Endothelial cell of umbilical vein (primary cell): ENCODE measurements around the gene OTUD5. TPM values are rescaled to one million over a fixed set of nuclear protein-coding genes. Genes with fewer than 3 reads are reported as not detected.

Experiments
- BruUV-seq: library from RNA; stranded (reverse); fragments of 400-500 nt; replicated peaks from 2 replicates; lab custom pipeline; 2021; lab: Mats Ljungman, UMichigan
- CTCF ChIA-PET: fragments of 300-600, 350-600 bp; sonication (Branson Sonifier 250); formaldehyde crosslinking; loops from one replicate; lab custom pipeline; 2021; ENCODE audit warnings: antibody characterized with exemption, inconsistent platforms; lab: Charles Lee
- POLR2A ChIA-PET: fragments of 300-600, 350-600 bp; sonication (Branson Sonifier 250); formaldehyde crosslinking; loops from one replicate; lab custom pipeline; 2021; ENCODE audit warnings: antibody characterized with exemption, inconsistent platforms; lab: Charles Lee
- DNase-seq: peaks from one replicate; pipeline ENCODE4 v3.0.0-alpha.2; 2011; ENCODE audit warnings: low read depth, low spot score
- FAIRE-seq: peaks from 2 replicates; lab custom pipeline; 2011; peaks lifted over from hg19 to GRCh38; lab: Jason Lieb, UNC
- H2AFZ ChIP-seq: 2 replicates; pipeline ENCODE4 v1.6.0; 2012; ENCODE audit warnings: low read depth, low read length, control low read depth, inconsistent platforms
- H3K27ac ChIP-seq: 2 replicates; pipeline ENCODE4 v1.5.1; 2011; ENCODE audit warnings: low read depth, mild to moderate bottlenecking, control low read depth, low read length, moderate library complexity; ENCODE audit not compliant: insufficient read depth
- H3K27me3 ChIP-seq, 2 experiments: 2 replicates each; pipeline versions ENCODE4 v1.6.0 to v1.6.1; 2011; ENCODE audit warnings: low read length in 2 of 2, mixed read lengths in 1 of 2; ENCODE audit not compliant: control insufficient read depth in 2 of 2, insufficient read depth in 2 of 2
- H3K36me3 ChIP-seq, 2 experiments: 2 replicates in 1 of 2; 3 replicates in 1 of 2; pipeline ENCODE4 v1.5.1; 2011; ENCODE audit warnings: low read length in 2 of 2, mild to moderate bottlenecking in 1 of 2, moderate library complexity in 1 of 2; ENCODE audit not compliant: control insufficient read depth in 2 of 2, insufficient read depth in 2 of 2; ENCODE audit errors: extremely low read depth in 1 of 2
- H3K4me1 ChIP-seq: 3 replicates; pipeline ENCODE4 v1.5.1; 2011; ENCODE audit warnings: mild to moderate bottlenecking, low read length; ENCODE audit not compliant: control insufficient read depth, insufficient read depth; ENCODE audit errors: extremely low read depth
- H3K4me2 ChIP-seq: 2 replicates; pipeline ENCODE4 v1.6.1; 2011; ENCODE audit warnings: low read length, control low read depth, mixed read lengths; ENCODE audit not compliant: insufficient read depth
- H3K4me3 ChIP-seq, 3 experiments: fragments of 200-600 bp in 1 of 3; sonication (generic), shearing (Covaris generic) in 1 of 3; replicated peaks in 1 of 3; 2 replicates each; pipeline ENCODE4 v1.5.1; 2011 to 2016; ENCODE audit warnings: control low read depth in 3 of 3, low read length in 3 of 3, mild to moderate bottlenecking in 2 of 3, inconsistent platforms in 1 of 3, low read depth in 1 of 3, moderate library complexity in 1 of 3; ENCODE audit not compliant: insufficient read depth in 1 of 3
- H3K79me2 ChIP-seq: 2 replicates; pipeline ENCODE4 v1.6.0; 2012; ENCODE audit warnings: low read length, inconsistent platforms; ENCODE audit not compliant: control insufficient read depth, insufficient read depth
- H3K9ac ChIP-seq: replicated peaks from 2 replicates; pipeline ENCODE3; 2011; ENCODE audit warnings: low read length, control low read depth; ENCODE audit not compliant: insufficient read depth; ENCODE audit errors: extremely low read depth
- H3K9me1 ChIP-seq: replicated peaks from 3 replicates; pipeline ENCODE4 v1.6.0; 2011; ENCODE audit warnings: mild to moderate bottlenecking, low read length; ENCODE audit not compliant: control insufficient read depth, insufficient read depth; ENCODE audit errors: extremely low read depth
- H3K9me3 ChIP-seq: replicated peaks from 2 replicates; pipeline ENCODE4 v1.5.1; 2012; ENCODE audit warnings: low read length, inconsistent platforms; ENCODE audit not compliant: control insufficient read depth, insufficient read depth
- H4K20me1 ChIP-seq: replicated peaks from 2 replicates; pipeline ENCODE3; 2011; ENCODE audit warnings: mild to moderate bottlenecking, low read length; ENCODE audit not compliant: control insufficient read depth, insufficient read depth; ENCODE audit errors: extremely low read depth
- EZH2 ChIP-seq: IDR thresholded peaks from 2 replicates; pipeline ENCODE4 v1.6.1; 2012; ENCODE audit warnings: borderline replicate concordance, low read depth, mild to moderate bottlenecking, moderate library complexity, low read length, inconsistent platforms; ENCODE audit not compliant: severe bottlenecking
- FOS ChIP-seq: IDR thresholded peaks from 2 replicates; pipeline ENCODE4 v1.6.1; 2011; ENCODE audit warnings: mild to moderate bottlenecking, low read length, moderate library complexity, borderline replicate concordance; ENCODE audit not compliant: insufficient read depth
- GATA2 ChIP-seq: IDR thresholded peaks from 2 replicates; pipeline ENCODE4 v1.7.0; 2011; ENCODE audit warnings: low read depth, mild to moderate bottlenecking, moderate library complexity, mixed read lengths, low read length; ENCODE audit not compliant: insufficient read length, insufficient read depth
- JUN ChIP-seq: IDR thresholded peaks from 2 replicates; pipeline ENCODE4 v1.6.1; 2011; ENCODE audit warnings: borderline replicate concordance, low read depth; ENCODE audit not compliant: insufficient read length, insufficient read depth
- MYC ChIP-seq: IDR thresholded peaks from one replicate; pipeline ENCODE4 v1.6.1; 2011; ENCODE audit warnings: mild to moderate bottlenecking, low read depth, low read length
- POLR2A ChIP-seq: IDR thresholded peaks from 2 replicates; pipeline ENCODE4 v1.6.1; 2012; ENCODE audit warnings: low read depth, mild to moderate bottlenecking, control low read depth, low read length
- POLR2AphosphoS5 ChIP-seq: IDR thresholded peaks from 2 replicates; pipeline ENCODE4 v1.6.1; 2012; ENCODE audit warnings: low read depth, mild to moderate bottlenecking, control low read depth, low read length, moderate library complexity; ENCODE audit not compliant: insufficient read depth
- dilution Hi-C: fragments of 300-500 bp; cut with MboI; formaldehyde crosslinking; loops from one replicate; pipeline ENCODE4 v1.15.0; 2019; ENCODE audit warnings: low sequenced_read_pairs; ENCODE audit not compliant: extremely low pct_ligation_motif_present
- intact Hi-C: fragments of 100-400 bp; cut with micrococcal nuclease; formaldehyde crosslinking; loops from one replicate; pipeline ENCODE4 v1.10.0; 2022
- polyA plus RNA-seq, 4 experiments: library from polyadenylated mRNA; depleted of rRNA in 3 of 4; stranded (reverse) in 3 of 4; unstranded in 1 of 4; fragments of >200 nt; gene quantifications; 2 replicates each; pipeline versions ENCODE4 v1.2.1 to v1.2.3, GENCODE V29; 2011 to 2012; ENCODE audit warnings: missing spikeins in 1 of 4
- total RNA-seq: library from RNA; stranded (reverse); gene quantifications from 2 replicates; pipeline ENCODE4 v1.2.3, GENCODE V29; 2021
- TF ChIP-seq, protein P1 (sequence below), 2 donors: IDR thresholded peaks; 1 replicate in 1 of 2; 2 replicates in 1 of 2; pipeline ENCODE4 v1.5.1; 2011; ENCODE audit warnings: low read length in 2 of 2, mild to moderate bottlenecking in 2 of 2, moderate library complexity in 2 of 2, control low read depth in 1 of 2, inconsistent platforms in 1 of 2, low read depth in 1 of 2; ENCODE audit not compliant: insufficient read depth in 1 of 2; ENCODE audit errors: extremely low read depth in 1 of 2
- TF ChIP-seq, protein P2 (sequence below): IDR thresholded peaks from 2 replicates; pipeline ENCODE4 v1.6.1; 2011; ENCODE audit not compliant: insufficient read depth, insufficient read length

OTUD5 gene
- total and polyA plus RNA-seq, 2 donors (not counting 3 experiments of a cell fraction or from before 2014, with no cell fraction given): 44.3 to 44.6 TPM

DNA sequence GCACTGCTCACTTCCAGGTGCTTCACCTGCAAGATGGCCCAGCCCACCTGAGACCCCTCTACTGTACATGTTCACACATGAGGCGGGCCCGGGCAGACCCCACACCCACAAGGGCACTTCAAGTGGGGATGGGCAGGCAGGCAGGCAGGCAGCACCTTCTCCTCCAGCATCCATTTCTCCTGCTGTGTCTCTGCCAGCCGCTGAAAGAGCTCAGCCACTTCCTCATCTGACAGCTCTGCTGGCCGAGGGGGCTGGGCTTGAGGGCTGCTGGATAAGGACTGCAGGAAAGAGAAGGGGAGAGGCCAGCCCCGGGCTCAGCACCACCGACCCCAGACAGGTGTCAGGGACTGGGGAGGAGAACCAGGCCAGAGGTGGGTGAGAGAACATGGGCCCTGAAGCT lies 18.7 kb upstream of the OTUD5 start:
- H3K4me1 ChIP-seq: peaks cover 3% of the 10 kb centered on the region
- H2AFZ ChIP-seq: no peak overlapping the region
- no peak for DNase-seq
- FAIRE-seq: no peak
- intact Hi-C loops: no loop called here
- no peaks in the 10 kb centered on the region for H4K20me1 ChIP-seq
- no peak overlapping the region for H3K9ac ChIP-seq
- H3K9me1 ChIP-seq: no peaks in the 10 kb centered on the region
- no peaks in the 10 kb centered on the region for H3K9me3 ChIP-seq
- H3K4me3 ChIP-seq: no peak overlapping the region
- dilution Hi-C loops: no loop called here
- H3K27me3 ChIP-seq: no peaks in the 10 kb centered on the region
- CTCF ChIA-PET: no interaction called here
- no peaks in the 10 kb centered on the region for H3K79me2 ChIP-seq
- no peak for TF ChIP-seq MYC
- no peak for TF ChIP-seq EZH2
- no peak for TF ChIP-seq POLR2AphosphoS5
- TF ChIP-seq FOS: no peak
- TF ChIP-seq POLR2A: no peak
- no peak for TF ChIP-seq JUN
- TF ChIP-seq, protein P1, sequence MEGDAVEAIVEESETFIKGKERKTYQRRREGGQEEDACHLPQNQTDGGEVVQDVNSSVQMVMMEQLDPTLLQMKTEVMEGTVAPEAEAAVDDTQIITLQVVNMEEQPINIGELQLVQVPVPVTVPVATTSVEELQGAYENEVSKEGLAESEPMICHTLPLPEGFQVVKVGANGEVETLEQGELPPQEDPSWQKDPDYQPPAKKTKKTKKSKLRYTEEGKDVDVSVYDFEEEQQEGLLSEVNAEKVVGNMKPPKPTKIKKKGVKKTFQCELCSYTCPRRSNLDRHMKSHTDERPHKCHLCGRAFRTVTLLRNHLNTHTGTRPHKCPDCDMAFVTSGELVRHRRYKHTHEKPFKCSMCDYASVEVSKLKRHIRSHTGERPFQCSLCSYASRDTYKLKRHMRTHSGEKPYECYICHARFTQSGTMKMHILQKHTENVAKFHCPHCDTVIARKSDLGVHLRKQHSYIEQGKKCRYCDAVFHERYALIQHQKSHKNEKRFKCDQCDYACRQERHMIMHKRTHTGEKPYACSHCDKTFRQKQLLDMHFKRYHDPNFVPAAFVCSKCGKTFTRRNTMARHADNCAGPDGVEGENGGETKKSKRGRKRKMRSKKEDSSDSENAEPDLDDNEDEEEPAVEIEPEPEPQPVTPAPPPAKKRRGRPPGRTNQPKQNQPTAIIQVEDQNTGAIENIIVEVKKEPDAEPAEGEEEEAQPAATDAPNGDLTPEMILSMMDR (IDR thresholded peaks at IDR 0.05; ENCODE audit: extremely low read depth in 1 of 2, insufficient read depth in 1 of 2, low read depth in 1 of 2, low read length in 2 of 2): no peak
- TF ChIP-seq GATA2: no peak
- TF ChIP-seq, protein P2, sequence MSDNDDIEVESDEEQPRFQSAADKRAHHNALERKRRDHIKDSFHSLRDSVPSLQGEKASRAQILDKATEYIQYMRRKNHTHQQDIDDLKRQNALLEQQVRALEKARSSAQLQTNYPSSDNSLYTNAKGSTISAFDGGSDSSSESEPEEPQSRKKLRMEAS: no peak
- POLR2A ChIA-PET: no interaction called here
- BruUV-seq: no TSS peak
- H3K36me3 ChIP-seq: peaks cover under 1 to 21% of the 10 kb centered on the region in 2 experiments
- H3K27ac ChIP-seq: no peak overlapping the region
- H3K4me2 ChIP-seq: no peak overlapping the region
